DMS153 (cell line): Measurements from ENCODE around the gene UPK1A.
"Not testable (repeated sequence)": the region's sequence is repeated elsewhere in the genome, so short reads cannot be mapped to it uniquely, and the experiment has no call there.

Experiments
- DNase-seq: peaks from one replicate; lab custom pipeline; 2025; lab: John Stamatoyannopoulos, UW

The UPK1A gene

DNA sequence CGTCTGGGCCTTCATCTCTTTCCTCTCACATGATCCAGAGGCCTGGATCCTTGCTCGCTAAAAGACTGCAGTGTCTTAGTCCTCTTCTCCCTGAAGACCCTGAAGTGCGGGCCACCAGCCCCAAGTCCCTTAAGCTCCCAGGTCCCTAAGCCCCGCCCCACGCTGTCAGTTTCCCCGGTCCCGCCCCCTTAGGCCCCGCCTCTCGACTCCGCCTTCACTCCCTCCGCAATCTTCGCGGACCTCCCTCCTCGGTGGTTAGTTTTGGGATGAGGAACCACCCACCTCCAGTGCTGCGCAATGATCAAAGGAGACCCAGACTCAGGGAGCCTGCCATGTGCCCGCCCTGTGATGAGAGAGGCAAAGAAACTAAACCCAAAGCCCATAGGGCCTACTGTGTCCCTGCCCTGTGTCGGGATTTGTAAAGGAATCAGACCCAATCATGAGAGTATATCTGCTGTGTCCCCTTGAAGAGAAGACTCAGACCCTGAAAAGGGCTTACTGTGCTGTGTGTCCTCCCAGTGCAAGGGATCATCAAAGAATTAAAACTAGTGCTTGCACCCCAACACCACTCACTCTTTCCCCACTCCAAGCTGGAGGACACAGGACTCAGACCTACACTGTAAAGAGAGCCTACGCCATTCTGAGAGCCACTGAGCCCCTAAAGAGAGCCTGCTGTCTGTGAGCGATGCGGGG lies 21.2 kb upstream of the UPK1A start:
- DNase-seq, result peak; percentile 49

DNA sequence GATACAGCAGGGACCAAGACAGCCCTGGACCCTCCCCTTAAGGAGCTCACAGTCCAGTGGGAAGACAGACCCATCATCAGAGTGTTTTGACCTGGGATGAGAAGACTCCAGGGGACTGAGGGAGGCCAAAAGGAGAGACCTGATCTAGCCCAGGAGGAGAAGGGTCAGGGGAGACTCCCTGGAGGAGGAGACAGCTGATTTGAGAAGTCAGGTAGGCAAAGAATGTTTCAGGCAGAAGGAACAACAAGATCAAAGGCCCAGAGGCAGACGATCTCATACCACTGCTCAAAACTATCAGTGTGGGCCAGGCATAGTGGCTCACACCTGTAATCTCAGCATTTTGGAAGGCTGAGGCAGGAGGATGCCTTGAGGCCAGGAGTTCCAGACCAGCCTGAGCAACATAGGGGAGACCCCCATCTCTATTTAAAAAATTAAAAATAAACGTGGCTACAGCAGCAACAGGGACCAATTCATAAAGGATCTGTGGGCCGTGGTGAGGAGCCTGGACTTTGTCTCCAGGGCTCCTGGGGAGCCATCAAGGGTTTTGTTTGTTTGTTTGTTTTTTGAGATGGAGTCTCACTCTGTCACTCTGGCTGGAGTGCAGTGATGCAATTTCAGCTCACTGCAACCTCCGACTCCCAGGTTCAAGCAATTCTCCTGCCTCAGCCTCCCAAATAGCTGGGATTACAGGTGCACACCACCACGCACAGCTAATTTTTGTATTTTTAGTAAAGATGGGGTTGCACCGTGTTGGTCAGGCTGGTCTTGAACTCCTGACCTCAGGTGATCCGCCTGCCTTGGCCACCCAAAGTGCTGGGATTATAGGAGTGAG lies 20.4 kb upstream of the UPK1A start:
- DNase-seq, result no peak

DNA sequence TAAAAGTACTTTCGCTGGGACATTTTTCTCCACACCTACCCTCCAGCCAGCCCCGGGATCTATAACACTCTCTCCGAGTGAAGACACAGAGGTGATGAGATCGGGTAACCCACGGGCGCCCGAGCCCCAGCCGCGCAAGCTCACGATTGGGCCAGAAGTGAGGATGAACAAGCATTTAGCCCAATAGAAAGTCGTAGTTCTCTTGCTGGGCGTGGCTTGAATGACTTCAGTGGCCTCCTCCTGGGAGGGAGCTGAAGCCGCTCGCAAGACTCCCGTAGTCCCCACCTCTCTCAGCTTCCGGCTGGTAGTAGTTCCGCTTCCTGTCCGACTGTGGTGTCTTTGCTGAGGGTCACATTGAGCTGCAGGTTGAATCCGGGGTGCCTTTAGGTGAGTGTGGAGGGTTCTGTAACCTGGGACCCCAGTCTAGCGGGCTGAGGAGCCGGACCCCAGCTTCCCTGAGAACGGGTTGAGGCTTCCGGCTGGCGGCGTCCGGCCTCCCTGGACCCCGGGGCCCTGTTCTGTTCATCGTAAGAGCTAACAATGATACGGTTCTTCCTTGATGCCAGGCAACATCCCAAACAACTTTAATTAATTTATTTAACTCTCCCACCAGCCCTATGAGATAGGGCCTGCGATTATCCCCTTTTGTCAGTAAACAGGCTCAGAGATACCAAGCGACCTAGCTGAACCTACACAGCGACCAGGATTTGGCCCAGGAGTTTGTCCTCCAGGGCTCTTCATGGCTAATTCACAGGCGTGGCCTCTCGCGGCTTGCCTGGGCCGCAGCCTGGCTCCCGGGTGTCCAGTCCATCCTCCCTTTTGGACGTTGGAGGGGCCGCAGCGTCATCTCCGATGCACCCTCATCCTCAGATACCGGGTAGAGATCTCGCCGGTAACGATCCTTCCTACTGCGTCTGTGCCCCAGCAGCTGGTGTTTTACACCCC lies 18.0 kb upstream of the UPK1A start, which contains the start of gene COX6B1:
Gene COX6B1, plus strand, starts transcription at position 307 of the 945 bp plus-strand sequence. CDS start 2,921 bp downstream, outside the sequence.
- peak; percentile 98 for DNase-seq

DNA sequence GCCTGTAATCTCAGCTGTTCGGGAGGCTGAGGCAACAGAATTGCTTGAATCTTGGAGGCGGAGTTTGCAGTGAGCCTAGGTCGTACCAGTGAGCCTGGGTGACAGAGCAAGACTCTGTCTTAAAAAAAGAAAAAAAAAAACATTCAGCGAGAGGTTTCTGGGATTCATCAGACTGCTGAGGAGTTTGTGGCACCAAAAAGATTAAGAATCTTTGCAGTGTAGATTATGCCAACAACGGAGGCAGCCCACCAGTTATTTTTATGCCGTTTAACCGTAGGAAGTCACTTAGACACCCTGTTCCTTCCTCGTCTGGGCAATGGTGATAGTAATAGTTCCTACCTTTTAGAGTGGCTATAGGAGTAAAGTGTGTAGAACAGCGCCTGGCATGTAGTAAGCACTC lies 15.7 kb upstream of the UPK1A start:
- DNase-seq, result no peak

DNA sequence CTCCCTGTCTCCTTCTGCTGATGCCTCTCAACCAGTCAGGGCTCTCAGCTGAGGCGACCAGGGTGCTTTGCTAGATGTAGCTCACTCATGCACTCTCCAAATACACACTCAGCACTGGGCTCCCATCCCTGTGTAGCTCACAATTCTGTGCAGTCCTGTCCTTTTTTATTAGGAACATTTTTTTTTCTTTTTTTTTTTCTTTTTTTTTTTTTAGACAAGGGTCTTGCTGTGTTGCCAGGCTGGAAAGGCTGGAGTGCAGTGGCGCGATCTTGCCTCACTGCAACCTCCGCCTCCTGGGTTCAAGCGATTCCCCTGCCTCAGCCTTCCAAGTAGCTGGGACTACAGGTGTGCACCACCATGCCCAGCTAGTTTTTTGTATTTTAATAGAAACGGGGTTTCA lies 11.5 kb upstream of the UPK1A start:
- DNase-seq, result not testable (repeated sequence)

DNA sequence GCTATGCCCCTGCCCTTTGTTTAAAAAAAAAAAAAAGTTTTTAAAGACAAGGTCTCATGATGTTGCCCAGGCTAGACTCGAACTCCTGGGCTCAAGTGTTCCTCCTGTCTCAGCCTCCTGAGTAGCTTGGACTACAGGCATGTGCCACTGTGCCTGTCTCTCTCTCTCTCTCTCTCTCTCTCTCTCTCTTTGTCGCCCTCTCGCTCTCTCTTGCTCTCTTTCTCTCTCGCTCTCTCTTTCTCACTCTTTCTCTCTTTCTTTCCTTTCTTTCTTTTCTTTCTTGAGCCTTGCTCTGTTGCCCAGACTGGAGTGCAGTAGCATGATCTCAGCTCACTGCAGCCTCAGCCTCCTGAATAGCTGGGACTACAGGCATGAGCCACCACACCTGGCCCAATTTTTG lies 10.7 kb upstream of the UPK1A start:
- no peak for DNase-seq

DNA sequence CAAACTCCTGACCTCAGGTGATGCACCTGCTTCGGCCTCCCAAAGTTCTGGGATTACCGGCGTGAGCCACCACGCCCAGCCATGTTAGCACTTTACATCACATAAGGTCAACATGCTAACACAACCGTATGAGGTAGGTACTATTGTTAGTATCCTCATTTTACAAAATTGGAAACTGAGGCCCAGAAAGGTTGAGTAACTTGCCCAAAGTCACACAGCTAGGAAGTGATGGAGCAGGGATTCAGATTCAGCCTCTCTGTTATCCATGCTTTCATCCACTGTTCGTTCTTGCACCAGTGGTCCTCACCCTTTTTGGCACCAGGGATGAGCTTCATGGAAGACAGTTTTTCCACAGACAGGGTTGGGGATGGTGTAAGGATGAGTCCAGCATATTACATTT lies 9.6 kb upstream of the UPK1A start:
- DNase-seq, result no peak

DNA sequence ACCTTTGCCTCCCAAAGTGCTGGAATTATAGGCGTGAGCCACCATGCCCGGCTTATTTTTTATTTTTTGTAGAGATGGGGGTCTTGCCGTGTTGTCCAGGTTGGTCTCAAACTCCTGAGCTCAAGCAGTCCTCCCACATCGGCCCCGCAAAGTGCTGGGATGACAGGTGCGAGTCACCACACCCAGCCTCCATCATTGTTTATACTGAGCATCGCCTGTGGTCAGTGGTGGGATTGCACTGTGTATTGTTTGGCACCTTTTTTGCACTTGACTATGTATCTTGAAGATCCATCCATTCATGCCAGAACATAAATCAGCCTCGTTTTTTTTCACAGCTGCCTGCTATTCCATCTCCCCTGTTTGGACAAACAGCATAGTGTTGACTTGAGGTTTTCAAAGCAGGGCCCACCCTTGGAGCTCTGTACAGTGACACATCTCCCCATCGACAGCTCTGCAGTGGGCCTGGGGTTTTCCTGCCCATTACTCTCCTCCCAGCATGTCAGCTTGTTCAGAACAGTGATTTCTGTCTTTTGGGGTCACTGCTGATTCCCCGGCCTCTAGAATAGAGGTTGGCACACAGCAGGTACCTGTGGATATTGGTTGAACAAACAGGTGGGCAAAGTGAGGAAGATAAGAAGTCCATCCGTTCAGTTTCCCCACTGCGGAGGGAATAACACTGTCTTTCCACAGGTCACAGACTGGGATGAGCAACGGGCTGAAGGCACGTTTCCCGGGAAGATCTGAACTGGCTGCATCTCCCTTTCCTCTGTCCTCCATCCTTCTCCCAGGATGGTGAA lies 8.2 kb upstream of the UPK1A start:
- DNase-seq, result no peak

DNA sequence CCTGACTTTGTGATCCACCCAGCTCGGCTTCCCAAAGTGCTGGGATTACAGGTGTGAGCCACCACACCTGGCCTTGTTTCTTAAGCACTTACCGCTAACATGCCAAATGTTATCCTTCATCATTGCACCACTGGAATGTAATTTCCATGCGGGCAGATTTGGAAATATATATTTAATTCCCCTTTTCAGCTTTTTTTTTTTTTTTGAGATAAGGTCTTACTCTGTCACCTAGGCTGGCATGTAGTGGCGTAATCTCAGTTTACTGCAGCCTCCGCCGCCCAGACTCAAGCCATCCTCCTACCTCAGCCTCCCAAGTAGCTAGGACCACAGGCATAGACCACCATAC lies 4.3 kb upstream of the UPK1A start:
- DNase-seq, result no peak

DNA sequence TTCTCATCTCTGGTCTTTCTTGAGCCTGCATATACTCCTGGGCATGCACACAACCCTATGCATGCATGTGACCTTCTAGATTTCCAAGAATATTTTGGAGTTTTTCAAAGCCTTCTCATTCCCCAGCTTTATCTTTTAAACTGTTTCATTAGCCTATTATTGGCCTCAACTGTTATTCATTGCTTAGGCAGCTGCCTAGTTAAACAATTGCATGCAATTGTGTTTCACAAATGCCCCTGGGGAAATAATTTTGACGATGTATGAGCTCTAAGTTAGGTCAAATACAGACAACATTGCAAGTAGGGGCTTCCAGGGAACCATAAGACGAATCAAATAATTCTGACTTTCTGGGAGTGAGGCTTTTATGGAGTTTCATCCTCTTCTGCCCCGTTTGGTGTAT lies 2.3 kb upstream of the UPK1A start:
- no peak for DNase-seq

DNA sequence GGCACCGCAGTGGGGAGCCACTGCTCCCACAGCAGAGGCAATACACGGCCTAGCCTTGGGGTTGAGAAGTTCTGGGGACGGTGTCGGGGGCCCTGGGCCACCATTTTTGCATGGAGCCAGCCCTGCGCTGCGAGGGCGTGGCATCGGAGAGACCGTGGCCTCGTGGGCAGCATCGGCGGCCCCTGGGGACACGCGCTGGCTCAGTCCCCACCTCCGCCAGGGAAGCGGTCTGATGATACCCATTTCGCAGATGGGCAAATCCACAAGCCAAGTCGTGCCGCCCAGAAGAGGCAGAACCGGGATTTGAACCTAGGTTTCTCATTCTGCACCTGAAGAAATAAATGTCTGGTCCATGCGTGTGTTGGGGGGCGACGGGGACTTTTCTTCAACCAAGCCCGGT lies 1.2 kb upstream of the UPK1A start:
- no peak for DNase-seq

DNA sequence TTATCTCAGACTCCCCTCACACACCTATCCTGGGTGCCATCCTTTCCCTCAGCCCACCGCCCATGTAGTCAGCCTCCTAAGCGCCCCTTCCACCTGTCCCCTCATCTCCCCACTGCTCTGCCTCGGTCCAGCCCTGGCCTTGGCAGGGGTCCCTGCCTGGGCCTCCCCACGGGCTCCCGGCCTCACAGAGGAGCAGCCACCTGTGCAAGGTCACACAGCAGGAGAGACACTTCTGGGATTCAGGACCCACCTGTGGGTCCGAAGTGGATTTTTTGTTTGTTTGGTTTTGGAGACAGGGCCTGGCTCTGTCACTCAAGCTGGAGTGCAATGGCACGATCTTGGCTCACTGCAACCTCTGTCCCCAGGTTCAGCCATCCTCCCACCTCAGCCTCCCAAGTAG lies 713 bp upstream of the UPK1A start:
- DNase-seq, result no peak

DNA sequence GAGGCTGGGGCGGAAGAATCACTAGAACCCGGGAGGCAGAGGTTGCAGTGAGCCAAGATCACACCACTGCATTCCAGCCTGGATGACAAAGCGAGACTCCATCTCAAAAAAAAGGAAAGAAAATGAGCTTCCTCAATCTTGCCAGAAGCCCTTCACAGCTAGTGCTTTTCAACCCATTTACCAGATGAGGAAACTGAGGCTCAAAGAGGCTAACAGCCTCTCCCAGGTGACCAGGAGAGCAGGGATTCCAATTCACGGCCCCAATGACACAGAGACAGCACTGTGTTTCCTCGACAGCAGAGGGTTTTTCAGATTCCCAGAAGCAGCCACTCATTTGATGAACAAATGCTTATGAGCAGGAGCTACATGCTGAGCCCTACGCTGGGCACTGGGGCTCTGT lies 3.2 kb downstream of the UPK1A start:
- DNase-seq, result no peak

DNA sequence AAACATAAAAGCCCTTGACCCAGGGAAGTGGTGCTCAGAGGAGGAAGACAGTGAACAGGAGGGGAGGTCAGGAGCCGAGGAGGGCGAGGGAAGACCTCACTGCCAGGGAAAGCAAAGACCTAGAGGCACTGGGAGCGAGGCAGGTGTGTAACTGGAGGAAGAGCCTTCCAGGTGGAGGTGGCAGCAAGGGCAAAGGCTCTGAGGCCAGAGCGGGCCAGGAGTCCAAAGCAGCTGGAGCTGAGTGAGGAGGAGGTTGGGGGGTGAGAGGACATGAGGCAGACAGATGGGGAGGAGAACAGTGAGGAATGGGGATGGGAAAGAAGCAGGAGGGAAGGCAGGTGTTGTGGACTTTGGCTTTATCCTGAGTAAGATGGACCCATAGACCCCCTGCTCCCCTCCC lies 3.7 kb downstream of the UPK1A start:
- DNase-seq, result no peak

DNA sequence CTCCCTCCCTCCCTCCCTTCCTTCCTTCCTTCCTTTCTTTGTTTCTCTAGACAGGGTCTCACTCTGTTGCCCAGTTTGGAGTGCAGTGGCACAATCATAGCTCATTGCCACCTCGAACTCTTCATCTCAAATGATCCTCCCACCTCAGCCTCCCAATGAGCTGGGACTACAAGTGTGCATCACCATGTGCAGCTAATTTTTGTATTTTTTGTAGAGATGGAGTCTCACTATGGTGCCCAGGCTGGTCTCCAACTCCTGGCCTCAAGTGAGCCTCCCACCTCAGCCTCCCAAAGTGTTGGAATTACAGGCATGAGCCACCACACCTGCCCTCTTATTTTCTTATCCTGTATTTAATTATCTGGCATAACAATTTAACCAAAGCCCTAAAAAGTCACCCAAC lies 4.4 kb downstream of the UPK1A start:
- DNase-seq, result no peak

DNA sequence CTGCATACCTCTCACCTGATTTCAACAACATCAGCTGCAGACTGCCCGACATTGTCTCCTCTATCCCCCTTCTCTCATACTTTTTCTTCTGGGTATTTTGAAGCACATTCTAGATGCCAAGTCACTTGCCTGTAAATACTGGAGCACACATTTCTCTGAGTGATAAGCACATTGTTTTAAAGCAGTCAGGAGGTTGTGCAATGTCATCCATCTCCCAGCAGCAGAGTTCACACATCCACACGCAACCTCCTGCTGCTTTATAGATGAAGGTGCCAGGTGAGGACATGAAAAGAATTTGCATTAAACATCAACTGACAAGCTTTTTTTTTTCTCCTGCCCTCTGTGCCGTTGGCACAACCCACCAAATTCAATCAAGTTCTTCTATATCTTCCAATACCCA lies 5.5 kb downstream of the UPK1A start:
- DNase-seq, result no peak

DNA sequence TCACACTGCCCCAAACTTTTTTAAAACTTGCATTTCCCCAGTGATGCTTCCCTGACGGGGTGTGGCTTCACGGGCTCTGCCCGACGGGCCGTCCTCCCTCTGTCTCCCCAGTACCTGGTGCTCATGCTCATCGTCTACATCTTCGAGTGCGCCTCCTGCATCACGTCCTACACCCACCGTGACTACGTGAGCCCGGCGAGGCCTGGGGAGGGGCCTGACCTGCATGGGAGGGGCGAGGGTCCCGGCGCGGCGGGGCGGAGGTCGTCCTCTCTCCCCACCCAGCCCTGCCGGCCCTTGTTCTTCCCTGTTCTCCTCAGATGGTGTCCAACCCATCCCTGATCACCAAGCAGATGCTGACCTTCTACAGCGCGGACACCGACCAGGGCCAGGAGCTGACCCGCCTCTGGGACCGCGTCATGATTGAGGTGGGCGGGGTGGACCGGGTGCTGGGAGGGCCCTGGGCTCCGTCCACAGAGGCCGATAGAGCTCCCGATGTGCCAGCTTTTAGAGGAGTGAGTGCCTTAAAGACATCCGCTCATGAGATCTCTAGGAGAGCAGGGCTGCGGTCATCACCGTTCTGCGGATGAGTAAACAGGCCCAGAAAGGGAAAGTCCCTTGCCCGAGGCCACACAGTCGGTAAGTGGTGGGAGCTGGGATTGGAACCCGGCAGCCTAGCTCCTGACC lies 6.9 kb downstream of the UPK1A start:
- no peak for DNase-seq

DNA sequence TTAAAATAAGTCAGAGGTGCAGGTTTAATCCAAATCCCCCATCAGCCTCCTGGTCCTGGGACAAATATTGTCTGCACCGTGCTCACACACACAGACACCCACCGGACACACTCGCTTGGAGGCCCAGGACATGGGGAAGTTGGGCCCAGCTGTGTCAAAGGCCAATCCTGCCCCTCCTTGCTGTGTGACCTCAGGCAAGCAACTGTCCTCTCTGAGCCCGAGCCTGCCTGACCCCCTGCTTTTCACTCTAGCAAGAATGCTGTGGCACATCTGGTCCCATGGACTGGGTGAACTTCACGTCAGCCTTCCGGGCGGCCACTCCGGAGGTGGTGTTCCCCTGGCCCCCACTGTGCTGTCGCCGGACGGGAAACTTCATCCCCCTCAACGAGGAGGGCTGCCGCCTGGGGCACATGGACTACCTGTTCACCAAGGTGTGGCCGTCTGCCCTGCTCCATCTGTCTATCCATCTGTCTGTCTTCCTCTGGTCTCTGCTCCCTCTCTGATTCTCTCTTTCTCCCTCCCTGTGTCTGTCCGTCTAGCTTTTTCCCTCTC lies 9.3 kb downstream of the UPK1A start:
- DNase-seq, result no peak

DNA sequence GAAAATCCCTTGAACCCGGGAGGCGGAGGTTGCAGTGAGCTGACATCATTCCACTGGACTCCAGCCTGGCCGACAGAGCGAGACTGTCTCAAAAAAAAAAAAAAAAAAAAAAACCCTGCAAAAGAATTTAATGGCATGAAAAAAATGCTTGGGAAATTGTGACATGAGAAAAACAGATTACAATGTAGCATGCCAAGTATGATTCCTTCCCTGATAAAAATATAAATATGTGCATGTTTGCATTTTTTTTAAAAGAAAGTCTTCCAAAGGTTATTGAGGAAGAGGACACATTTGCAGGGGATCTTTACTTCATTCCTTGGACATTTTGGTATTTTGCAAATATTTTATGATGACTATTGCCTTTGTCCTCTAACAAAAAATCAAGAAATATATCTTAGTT lies 23.5 kb downstream of the UPK1A start:
- no peak for DNase-seq

DNA sequence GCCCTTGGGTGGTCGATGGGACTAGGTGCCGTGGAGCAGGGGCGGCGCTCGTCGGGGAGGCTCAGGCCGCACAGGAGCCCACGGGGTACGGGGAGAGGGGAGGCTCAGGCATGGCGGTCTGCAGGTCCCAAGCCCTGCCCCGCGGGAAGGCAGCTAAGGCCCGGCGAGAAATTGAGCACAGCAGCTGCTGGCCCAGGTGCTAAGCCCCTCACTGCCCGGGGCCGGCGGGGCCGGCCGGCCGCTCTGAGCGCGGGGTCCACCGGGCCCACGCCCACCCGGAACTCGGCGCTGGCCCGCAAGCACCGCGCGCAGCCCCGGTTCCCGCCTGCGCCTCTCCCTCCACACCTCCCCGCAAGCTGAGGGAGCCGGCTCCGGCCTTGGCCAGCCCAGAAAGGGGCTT lies 24.8 kb downstream of the UPK1A start:
- DNase-seq, result not testable (repeated sequence)

DNA sequence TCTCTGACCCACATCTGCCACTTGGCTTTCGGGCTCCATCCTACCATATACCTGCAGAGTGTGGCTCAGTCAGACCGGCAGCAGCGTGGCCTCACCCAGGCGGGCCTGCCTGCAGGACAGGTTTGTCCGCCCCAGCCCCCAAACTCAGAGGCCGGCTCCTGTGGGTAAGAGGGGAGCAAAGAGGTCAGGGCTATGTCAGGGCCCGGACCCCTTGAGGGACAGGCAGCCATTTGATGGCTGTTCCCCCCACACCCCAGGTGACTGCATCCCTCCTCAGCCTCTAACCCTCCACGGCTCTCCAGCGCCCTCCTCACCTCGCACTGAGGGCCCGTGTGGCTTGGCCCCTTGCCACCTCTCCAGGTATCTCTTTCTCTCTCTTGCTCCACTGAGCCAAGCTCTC lies 25.7 kb downstream of the UPK1A start:
- DNase-seq, result no peak
